ENCODE data around the gene TTYH2. TPM values are rescaled to one million over a fixed set of nuclear protein-coding genes. Genes with fewer than 3 reads are reported as not detected.

The TTYH2 gene
- total RNA-seq, 1 experiment from 2014 or later = 5.4 TPM

DNA sequence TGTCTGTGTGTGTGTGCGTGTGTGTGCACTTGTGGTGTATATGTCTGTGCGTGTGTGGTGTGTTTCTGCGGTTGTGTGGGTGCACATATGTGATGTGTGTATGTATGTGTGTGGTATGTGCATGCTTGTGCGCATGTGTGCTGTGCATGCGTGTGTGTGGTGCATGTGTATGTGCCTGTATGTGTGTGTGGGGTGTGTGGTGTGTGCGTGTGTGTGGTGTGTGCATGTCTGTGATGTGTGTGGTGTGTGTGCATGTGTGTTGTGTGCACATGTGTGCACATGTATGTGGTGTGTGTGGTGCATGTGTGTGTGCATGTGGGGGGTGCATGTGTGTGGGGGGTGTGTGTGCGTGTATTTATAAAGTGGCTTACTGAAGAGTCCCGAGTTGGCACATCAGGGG lies 37.7 kb downstream of the TTYH2 start:
- no TSS peak for BruUV-seq (replicated peaks)
- ChIA-PET POLR2A (no interaction called here), CTCF (interaction anchor here (0.6 kb wide), 1 partner anchor 546 kb away, joined by 3 read pairs; no protein-coding TSS in a partner anchor)
- no peaks in the 10 kb centered on the region for H3K36me3 Mint-ChIP-seq (ENCODE audit: insufficient read depth, unreplicated experiment)
- no peak overlapping the region for H3K27ac Mint-ChIP-seq (ENCODE audit: unreplicated experiment)
- intact Hi-C loops (cut with micrococcal nuclease; ENCODE audit: unreplicated experiment) = no loop called here
- no peaks in the 10 kb centered on the region for H3K9me3 Mint-ChIP-seq (ENCODE audit: unreplicated experiment)
- TF ChIP-seq, protein P1, sequence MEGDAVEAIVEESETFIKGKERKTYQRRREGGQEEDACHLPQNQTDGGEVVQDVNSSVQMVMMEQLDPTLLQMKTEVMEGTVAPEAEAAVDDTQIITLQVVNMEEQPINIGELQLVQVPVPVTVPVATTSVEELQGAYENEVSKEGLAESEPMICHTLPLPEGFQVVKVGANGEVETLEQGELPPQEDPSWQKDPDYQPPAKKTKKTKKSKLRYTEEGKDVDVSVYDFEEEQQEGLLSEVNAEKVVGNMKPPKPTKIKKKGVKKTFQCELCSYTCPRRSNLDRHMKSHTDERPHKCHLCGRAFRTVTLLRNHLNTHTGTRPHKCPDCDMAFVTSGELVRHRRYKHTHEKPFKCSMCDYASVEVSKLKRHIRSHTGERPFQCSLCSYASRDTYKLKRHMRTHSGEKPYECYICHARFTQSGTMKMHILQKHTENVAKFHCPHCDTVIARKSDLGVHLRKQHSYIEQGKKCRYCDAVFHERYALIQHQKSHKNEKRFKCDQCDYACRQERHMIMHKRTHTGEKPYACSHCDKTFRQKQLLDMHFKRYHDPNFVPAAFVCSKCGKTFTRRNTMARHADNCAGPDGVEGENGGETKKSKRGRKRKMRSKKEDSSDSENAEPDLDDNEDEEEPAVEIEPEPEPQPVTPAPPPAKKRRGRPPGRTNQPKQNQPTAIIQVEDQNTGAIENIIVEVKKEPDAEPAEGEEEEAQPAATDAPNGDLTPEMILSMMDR (IDR thresholded peaks at IDR 0.05; ENCODE audit: insufficient read depth in 1 of 2, low read depth in 1 of 2, low read length in 1 of 2, severe bottlenecking in 1 of 2, unreplicated experiment in 1 of 2) = no peak
- H3K36me3 ChIP-seq (ENCODE audit: control insufficient read depth, insufficient read depth, low read length) = no peaks in the 10 kb centered on the region
- no peaks in the 10 kb centered on the region for H3K27me3 ChIP-seq (replicated peaks; ENCODE audit: control insufficient read depth, insufficient read depth, low read length)
- no peak overlapping the region for H3K4me3 Mint-ChIP-seq (ENCODE audit: unreplicated experiment)
- no peak overlapping the region for H3K4me3 ChIP-seq (ENCODE audit: low read depth, low read length)
- no peaks in the 10 kb centered on the region for H3K9me3 ChIP-seq
- no peaks in the 10 kb centered on the region for H3K27me3 Mint-ChIP-seq (ENCODE audit: insufficient read depth, unreplicated experiment)
- no peaks in the 10 kb centered on the region for H3K4me1 ChIP-seq
- H3K4me1 Mint-ChIP-seq (ENCODE audit: low read depth, unreplicated experiment) = no peaks in the 10 kb centered on the region
- no peak for DNase-seq

GRCh38 chr17:74251569-74251968 lies 38.2 kb downstream of the TTYH2 start:
- Mint-ChIP-seq H3K4me3 (ENCODE audit: unreplicated experiment) (no peak overlapping the region), H3K27ac (ENCODE audit: unreplicated experiment) (no peak overlapping the region), H3K4me1 (ENCODE audit: low read depth, unreplicated experiment) (no peaks in the 10 kb centered on the region), H3K9me3 (ENCODE audit: unreplicated experiment) (no peaks in the 10 kb centered on the region), H3K27me3 (ENCODE audit: insufficient read depth, unreplicated experiment) (no peaks in the 10 kb centered on the region), H3K36me3 (ENCODE audit: insufficient read depth, unreplicated experiment) (no peaks in the 10 kb centered on the region)
- Histone ChIP-seq H3K36me3 (ENCODE audit: control insufficient read depth, insufficient read depth, low read length) (no peaks in the 10 kb centered on the region), H3K4me3 (ENCODE audit: low read depth, low read length) (no peak overlapping the region), H3K4me1 (no peaks in the 10 kb centered on the region), H3K27me3 (replicated peaks; ENCODE audit: control insufficient read depth, insufficient read depth, low read length) (no peaks in the 10 kb centered on the region), H3K9me3 (no peaks in the 10 kb centered on the region)
- intact Hi-C loops (cut with micrococcal nuclease; ENCODE audit: unreplicated experiment) = no loop called here
- ChIA-PET CTCF (no interaction called here), POLR2A (no interaction called here)
- DNase-seq = no peak
- TF ChIP-seq, protein P1 (IDR thresholded peaks at IDR 0.05; ENCODE audit: insufficient read depth in 1 of 2, low read depth in 1 of 2, low read length in 1 of 2, severe bottlenecking in 1 of 2, unreplicated experiment in 1 of 2) = no peak
- no TSS peak for BruUV-seq (replicated peaks)

DNA sequence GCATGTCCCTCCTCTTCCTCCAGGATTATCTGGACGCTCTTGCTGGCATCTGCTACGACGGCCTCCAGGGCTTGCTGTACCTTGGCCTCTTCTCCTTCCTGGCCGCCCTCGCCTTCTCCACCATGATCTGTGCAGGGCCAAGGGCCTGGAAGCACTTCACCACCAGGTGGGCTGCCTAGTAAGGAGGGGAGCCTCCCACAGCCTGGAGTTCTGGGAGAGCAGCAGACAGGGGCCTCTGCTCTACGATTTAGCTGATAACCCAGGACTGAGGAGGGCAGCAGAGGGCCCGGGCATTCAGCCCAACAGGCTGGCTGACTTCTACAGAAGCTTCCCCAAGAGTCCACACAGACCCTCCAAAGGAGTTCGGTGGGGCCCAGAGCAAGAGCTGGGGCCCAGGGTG lies 38.8 kb downstream of the TTYH2 start:
- no TSS peak for BruUV-seq (replicated peaks)
- Histone ChIP-seq H3K4me1 (no peaks in the 10 kb centered on the region), H3K9me3 (no peaks in the 10 kb centered on the region), H3K36me3 (ENCODE audit: control insufficient read depth, insufficient read depth, low read length) (no peaks in the 10 kb centered on the region), H3K4me3 (ENCODE audit: low read depth, low read length) (no peak overlapping the region), H3K27me3 (replicated peaks; ENCODE audit: control insufficient read depth, insufficient read depth, low read length) (no peaks in the 10 kb centered on the region)
- ChIA-PET POLR2A (no interaction called here), CTCF (no interaction called here)
- intact Hi-C loops (cut with micrococcal nuclease; ENCODE audit: unreplicated experiment) = no loop called here
- H3K36me3 Mint-ChIP-seq (ENCODE audit: insufficient read depth, unreplicated experiment) = no peaks in the 10 kb centered on the region
- no peaks in the 10 kb centered on the region for H3K4me1 Mint-ChIP-seq (ENCODE audit: low read depth, unreplicated experiment)
- TF ChIP-seq, protein P1 (IDR thresholded peaks at IDR 0.05; ENCODE audit: insufficient read depth in 1 of 2, low read depth in 1 of 2, low read length in 1 of 2, severe bottlenecking in 1 of 2, unreplicated experiment in 1 of 2) = no peak
- no peaks in the 10 kb centered on the region for H3K27me3 Mint-ChIP-seq (ENCODE audit: insufficient read depth, unreplicated experiment)
- no peak overlapping the region for H3K4me3 Mint-ChIP-seq (ENCODE audit: unreplicated experiment)
- no peak for DNase-seq
- no peaks in the 10 kb centered on the region for H3K9me3 Mint-ChIP-seq (ENCODE audit: unreplicated experiment)
- H3K27ac Mint-ChIP-seq (ENCODE audit: unreplicated experiment) = no peak overlapping the region
